Stimulated activated CD8-positive, alpha-beta memory T cell treated with anti-CD3 and anti-CD28 coated beads, Interleukin-15, amount 100 ng/mL, for 48 hours (primary cell): Measurements from ENCODE around the gene OR10V1.

Experiments used
- DNase-seq, 2 donors: peaks; one replicate each; pipeline ENCODE4 v3.0.0-alpha.2; 2020; ENCODE audit warnings: low read depth in 2 of 2

The OR10V1 gene

GRCh38 chr11:59668950-59669610 lies 44.6 kb downstream of the OR10V1 start, which contains the start of gene PATL1:
Gene PATL1, minus strand, starts transcription at chr11:59669037. Its CDS starts 142 bp downstream, at chr11:59668895.
- DNase-seq, result peak; percentile 98 to 99

- DNase-seq, result peak; percentile 50 to 66
These were observed 45.3 kb downstream of the OR10V1 start for GRCh38 chr11:59668188-59668949.

GRCh38 chr11:59667812-59668187 lies 45.8 kb downstream of the OR10V1 start:
- DNase-seq, result no peak

- DNase-seq, result no peak
These were observed 46.7 kb downstream of the OR10V1 start for GRCh38 chr11:59666969-59667368.
